Skin epidermis (tissue), 12 donors: ENCODE results near the gene NHS.
"Not testable (repeated sequence)": the region's sequence is repeated elsewhere in the genome, so short reads cannot be mapped to it uniquely, and the experiment has no call there.

ENCODE experiments used
- H3K27ac ChIP-seq, 21 experiments: fragments of 200-600 bp; sonication (generic) in 11 of 21; one replicate each; pipeline ENCODE4 v1.5.0; 2020; ENCODE audit warnings: mild to moderate bottlenecking in 3 of 21, inconsistent platforms in 2 of 21, moderate library complexity in 2 of 21
- H3K4me3 ChIP-seq, 7 experiments: fragments of 200-600 bp; sonication (generic) in 2 of 7; one replicate each; pipeline ENCODE4 v1.5.0; 2020; ENCODE audit warnings: inconsistent platforms in 2 of 7, mild to moderate bottlenecking in 2 of 7, moderate library complexity in 1 of 7

Gene NHS

DNA sequence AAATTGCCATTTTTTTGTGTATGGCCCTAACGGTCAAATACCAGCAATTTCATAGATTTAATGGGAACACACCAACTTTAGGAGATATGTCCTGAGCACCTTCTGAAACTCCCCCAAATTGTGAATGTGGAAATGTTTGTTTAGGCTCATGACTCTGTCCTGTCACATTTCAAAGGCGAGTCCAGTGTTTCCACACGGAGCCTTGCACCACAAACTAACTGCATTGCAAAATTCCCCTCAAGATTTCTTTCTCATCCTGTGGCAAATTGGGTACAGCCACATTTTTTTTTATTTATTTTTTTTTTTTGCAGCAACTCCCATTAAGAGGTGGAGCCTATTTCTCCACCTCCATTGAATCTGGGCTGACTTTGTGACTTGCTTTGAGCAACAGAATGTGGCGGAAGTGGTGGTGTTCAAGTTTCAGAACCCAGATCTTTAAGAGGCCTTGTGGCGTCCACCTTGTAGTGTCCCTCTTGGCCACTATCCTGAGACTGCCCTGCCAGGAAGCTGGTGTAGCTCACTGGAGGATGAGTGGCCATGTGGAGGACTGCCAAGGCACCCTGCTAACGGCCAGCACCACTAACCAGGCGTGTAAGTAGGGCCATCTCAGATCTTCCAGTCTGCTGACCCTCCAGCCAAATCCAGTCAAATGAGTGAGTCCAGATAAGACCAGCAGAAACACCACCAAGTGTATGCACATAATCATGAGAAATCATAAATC is 189.8 kb downstream of the NHS start:
- no peak overlapping the region for H3K4me3 ChIP-seq
- H3K27ac ChIP-seq: no peak overlapping the region

DNA sequence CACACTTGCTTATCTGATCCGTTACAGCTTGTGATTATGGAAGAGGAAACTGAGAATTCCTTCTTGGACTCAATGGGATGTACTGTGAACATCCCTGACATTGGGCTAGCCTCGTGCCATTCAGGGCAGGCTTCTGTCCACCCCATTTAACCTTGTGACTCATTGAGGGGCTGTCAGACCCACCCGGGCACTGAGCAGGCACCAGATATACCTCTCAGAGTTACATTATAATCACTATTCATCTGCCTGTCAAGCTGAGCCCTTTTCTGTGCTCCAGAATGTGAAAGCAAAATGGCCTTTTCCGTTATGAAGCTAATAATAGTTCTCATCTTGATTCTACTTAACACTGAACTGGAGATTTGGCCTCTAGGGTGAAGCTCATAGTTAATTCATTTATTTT is 191.7 kb downstream of the NHS start:
- H3K27ac ChIP-seq: no peak overlapping the region

GRCh38 chrX:17567187-17567586 is 192.2 kb downstream of the NHS start:
- H3K27ac ChIP-seq: no peak overlapping the region
- no peak overlapping the region for H3K4me3 ChIP-seq

More for the DNA sequence above, 191.7 kb downstream of the NHS start:
- no peak overlapping the region for H3K4me3 ChIP-seq

GRCh38 chrX:17567821-17568220 is 192.8 kb downstream of the NHS start:
- H3K27ac ChIP-seq: no peak overlapping the region
- no peak overlapping the region for H3K4me3 ChIP-seq

GRCh38 chrX:17568804-17569203 is 193.8 kb downstream of the NHS start:
- not testable (repeated sequence) for H3K27ac ChIP-seq, H3K4me3 ChIP-seq

- no peak overlapping the region for H3K4me3 ChIP-seq
- H3K27ac ChIP-seq: no peak overlapping the region
Observed at GRCh38 chrX:17579026-17579425, 204.0 kb downstream of the NHS start.

DNA sequence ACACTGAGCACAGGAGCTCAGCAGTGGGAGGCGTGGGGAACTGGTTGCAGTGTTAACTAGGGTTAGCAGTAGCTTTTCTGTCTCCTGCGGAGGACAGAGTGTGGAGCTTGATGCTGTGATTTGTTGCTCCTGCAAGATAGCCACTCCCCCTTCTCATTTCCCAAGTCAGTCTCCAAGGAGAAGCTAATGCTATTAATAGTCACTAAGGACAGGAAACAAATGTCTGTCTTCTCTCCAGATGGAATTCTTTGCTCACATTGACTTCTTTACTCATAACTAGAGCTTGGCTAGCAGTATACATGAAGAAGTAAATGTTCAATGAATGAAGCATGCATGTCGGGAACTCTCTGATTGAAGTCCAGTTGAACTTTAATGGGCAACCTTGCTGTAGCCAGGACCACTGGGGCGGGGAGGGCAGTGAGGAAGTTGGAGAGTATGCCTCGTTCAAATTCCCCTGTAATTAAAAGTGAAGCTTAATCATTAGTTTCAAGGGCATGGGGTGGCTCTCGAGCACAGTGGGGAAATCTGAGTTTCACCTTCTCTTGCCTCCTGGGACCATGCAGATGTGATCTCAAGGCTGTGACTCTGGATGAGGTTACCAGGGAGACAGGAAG is 205.6 kb downstream of the NHS start:
- Histone ChIP-seq H3K27ac (no peak overlapping the region), H3K4me3 (no peak overlapping the region)

DNA sequence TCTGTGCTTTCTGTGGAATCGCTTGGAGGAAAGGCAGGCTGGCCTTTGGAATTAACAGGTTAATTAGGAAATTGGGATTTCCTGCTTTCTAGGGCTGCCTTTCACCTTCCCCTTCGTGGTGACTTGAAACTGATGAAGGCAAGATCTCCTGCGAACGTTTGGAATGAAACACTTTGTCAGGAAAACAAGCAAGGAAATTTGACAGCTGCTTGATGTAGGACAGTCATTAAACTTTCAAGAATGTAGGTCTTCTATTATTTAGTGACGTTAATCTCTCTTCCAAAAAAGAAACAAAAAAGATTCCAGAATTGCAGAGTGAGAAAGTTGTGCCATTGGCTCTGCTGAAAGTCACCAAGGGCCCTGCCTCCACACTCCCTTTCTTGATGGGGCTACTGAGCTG is 206.6 kb downstream of the NHS start:
- Histone ChIP-seq H3K27ac (no peak overlapping the region), H3K4me3 (no peak overlapping the region)

DNA sequence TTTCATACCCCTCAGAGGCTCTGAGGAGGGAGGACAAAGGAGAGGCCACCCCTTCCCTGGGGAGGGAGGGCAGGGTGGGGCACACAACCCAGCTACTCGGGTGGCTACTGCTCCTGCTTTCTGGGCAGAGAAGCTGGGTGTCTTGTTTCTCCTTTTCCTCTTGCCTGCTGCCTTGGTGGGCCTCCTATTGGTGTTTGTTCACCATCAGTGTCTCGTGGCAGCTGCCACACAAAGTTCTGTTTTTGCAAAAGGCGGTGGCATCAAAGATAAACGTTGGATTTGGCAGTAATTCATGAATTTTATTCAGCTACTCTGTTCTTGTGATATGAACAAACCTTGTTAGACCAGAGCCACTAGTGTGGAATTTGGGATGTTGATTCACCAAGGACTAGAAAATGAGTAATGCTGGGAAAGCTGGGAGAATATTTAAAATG is 209.3 kb downstream of the NHS start:
- Histone ChIP-seq H3K4me3 (no peak overlapping the region), H3K27ac (peak overlapping the region in 1 of 21 experiments; percentile 25)

DNA sequence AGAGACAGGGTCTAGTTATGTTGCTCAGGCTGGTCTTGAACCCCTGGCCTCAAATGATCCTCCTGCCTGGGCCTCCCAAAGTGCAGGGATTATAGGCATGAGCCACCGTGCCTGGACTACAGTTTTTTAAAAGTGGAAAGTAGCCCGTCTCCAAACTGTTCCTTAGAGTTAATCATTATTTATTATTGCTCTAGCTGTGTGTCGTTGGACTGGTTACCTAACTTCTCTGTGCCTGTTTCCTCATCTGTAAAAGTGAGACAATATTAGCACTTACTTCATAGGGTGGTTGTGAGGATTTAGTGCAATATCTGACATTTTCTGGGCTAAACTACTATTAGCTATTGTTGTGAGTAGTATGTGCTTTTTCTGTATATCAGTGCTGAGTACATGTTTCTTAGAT is 210.0 kb downstream of the NHS start:
- Histone ChIP-seq H3K27ac (no peak overlapping the region), H3K4me3 (no peak overlapping the region)

DNA sequence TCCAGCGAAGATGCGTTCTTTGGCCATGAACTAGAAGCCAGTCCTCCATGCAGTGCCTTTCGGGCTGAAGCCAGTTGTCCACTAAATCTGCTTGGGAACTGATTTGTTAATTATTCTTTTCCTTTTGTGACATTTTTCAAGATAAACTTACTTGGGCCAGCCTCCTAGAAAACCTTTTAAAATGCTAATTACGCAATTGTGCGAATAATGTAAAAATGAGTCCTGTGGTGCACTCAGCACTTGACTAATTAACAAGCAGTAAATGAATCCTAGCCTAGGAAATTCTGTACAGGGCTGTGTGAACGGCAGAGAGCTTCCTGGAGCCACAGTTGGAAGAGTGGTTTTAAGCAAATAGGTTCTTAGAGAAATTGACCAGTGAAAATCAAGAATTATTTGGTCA is 212.4 kb downstream of the NHS start:
- Histone ChIP-seq H3K27ac (no peak overlapping the region), H3K4me3 (no peak overlapping the region)

GRCh38 chrX:17588303-17588702 is 213.3 kb downstream of the NHS start:
- H3K27ac ChIP-seq: no peak overlapping the region

GRCh38 chrX:17590892-17591740 is 216.1 kb downstream of the NHS start:
- H3K27ac ChIP-seq: peak overlapping the region in 3 of 21 experiments; percentile 14 to 49 (median 30)
- H3K4me3 ChIP-seq: no peak overlapping the region

More at GRCh38 chrX:17588303-17588702, 213.3 kb downstream of the NHS start:
- H3K4me3 ChIP-seq: no peak overlapping the region

GRCh38 chrX:17591741-17592110 is 216.7 kb downstream of the NHS start:
- H3K4me3 ChIP-seq: no peak overlapping the region
- H3K27ac ChIP-seq: peak overlapping the region in 1 of 21 experiments; percentile 14

DNA sequence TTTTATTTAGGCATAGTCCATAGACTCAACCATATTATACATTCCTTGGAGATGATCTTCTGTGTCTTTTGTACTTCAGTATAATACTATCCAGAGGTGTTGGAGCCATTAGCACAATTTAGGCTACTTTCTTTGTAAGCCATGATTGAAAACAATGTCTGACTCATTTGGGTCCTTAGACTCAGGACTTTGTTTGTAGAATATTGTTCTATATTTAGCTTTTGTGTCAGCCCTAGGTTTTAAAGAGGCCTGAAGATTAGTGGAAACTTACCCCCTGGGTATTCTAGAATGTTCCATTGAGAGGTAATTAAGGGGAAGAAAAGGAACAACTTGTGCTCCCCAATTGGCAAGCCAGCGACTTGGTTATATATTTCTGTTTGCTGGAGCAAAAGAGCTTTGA is 217.1 kb downstream of the NHS start:
- Histone ChIP-seq H3K4me3 (no peak overlapping the region), H3K27ac (no peak overlapping the region)

GRCh38 chrX:17594693-17595092 is 219.7 kb downstream of the NHS start:
- no peak overlapping the region for H3K4me3 ChIP-seq
- H3K27ac ChIP-seq: no peak overlapping the region

- Histone ChIP-seq H3K27ac (peak overlapping the region in 1 of 21 experiments; percentile 50), H3K4me3 (no peak overlapping the region)
Observed at GRCh38 chrX:17595456-17596035, 220.5 kb downstream of the NHS start.

GRCh38 chrX:17596061-17596460 is 221.1 kb downstream of the NHS start:
- Histone ChIP-seq H3K27ac (peak overlapping the region in 2 of 21 experiments; percentile 21 to 50), H3K4me3 (no peak overlapping the region)

- peak overlapping the region in 1 of 21 experiments; percentile 21 for H3K27ac ChIP-seq
Observed at GRCh38 chrX:17596546-17597205, 221.7 kb downstream of the NHS start.

GRCh38 chrX:17597327-17597726 is 222.3 kb downstream of the NHS start:
- peak overlapping the region in 2 of 21 experiments; percentile 19 to 63 for H3K27ac ChIP-seq
- no peak overlapping the region for H3K4me3 ChIP-seq

More at GRCh38 chrX:17596546-17597205, 221.7 kb downstream of the NHS start:
- no peak overlapping the region for H3K4me3 ChIP-seq
